GM23338 (cell line): ENCODE data around the gene LOXHD1. TPM values are rescaled to one million over a fixed set of nuclear protein-coding genes. Genes with fewer than 3 reads are reported as not detected.

Experiments used
- ATAC-seq: fragments of 200-7000 bp; cut with Tn5 transposase; 3 replicates; pipeline ENCODE4 v1.9.1; 2020
- DNase-seq: peaks from one replicate; pipeline ENCODE4 v3.0.0-alpha.2; 2015; ENCODE audit warnings: low spot score
- H2AFZ ChIP-seq: fragments of 200-600 bp; sonication (generic); 2 replicates; pipeline ENCODE4 v1.8.0; 2016; ENCODE audit warnings: antibody characterized with exemption, mild to moderate bottlenecking, moderate library complexity
- H3F3A ChIP-seq: fragments of 200-600 bp; sonication (generic); replicated peaks from 2 replicates; pipeline ENCODE4 v1.8.0; 2017; ENCODE audit warnings: antibody characterized with exemption, mixed run types, low read depth
- H3K27ac ChIP-seq: fragments of 200-600 bp; sonication (generic); 2 replicates; pipeline ENCODE4 v1.6.1; 2016; ENCODE audit warnings: low read depth
- H3K27me3 ChIP-seq: fragments of 200-600 bp; sonication (generic); 2 replicates; pipeline ENCODE4 v1.8.0; 2016; ENCODE audit warnings: mild to moderate bottlenecking, mixed run types, moderate library complexity; ENCODE audit not compliant: insufficient read depth
- H3K36me3 ChIP-seq: fragments of 200-600 bp; sonication (generic); 2 replicates; pipeline ENCODE4 v1.8.0; 2016; ENCODE audit warnings: mild to moderate bottlenecking; ENCODE audit not compliant: insufficient read depth
- H3K4me1 ChIP-seq: fragments of 200-600 bp; sonication (generic); 2 replicates; pipeline ENCODE4 v1.8.0; 2016; ENCODE audit warnings: mild to moderate bottlenecking, moderate library complexity; ENCODE audit not compliant: insufficient read depth
- H3K4me2 ChIP-seq: fragments of 200-600 bp; sonication (generic); 2 replicates; pipeline ENCODE4 v1.7.1; 2017; ENCODE audit warnings: mixed run types
- H3K4me3 ChIP-seq: fragments of 200-600 bp; sonication (generic); 2 replicates; pipeline ENCODE4 v1.6.1; 2016; ENCODE audit warnings: mixed run types
- H3K79me2 ChIP-seq: fragments of 200-600 bp; sonication (generic); replicated peaks from 2 replicates; pipeline ENCODE4 v1.8.0; 2017; ENCODE audit warnings: mild to moderate bottlenecking; ENCODE audit not compliant: insufficient read depth
- H3K9me2 ChIP-seq: fragments of 200-600 bp; sonication (generic); 2 replicates; pipeline ENCODE4 v1.8.0; 2017; ENCODE audit not compliant: insufficient read depth
- H4K20me1 ChIP-seq: fragments of 200-600 bp; sonication (generic); replicated peaks from 2 replicates; pipeline ENCODE4 v1.8.0; 2017; ENCODE audit warnings: mild to moderate bottlenecking; ENCODE audit not compliant: insufficient read depth
- H3K27ac Mint-ChIP-seq: 2 replicates; pipeline ENCODE4 v1.8.0; 2020; ENCODE audit warnings: inconsistent platforms, mild to moderate bottlenecking, moderate library complexity, mixed read lengths
- H3K27me3 Mint-ChIP-seq: 3 replicates; pipeline ENCODE4 v1.8.0; 2022; ENCODE audit warnings: low read depth, mild to moderate bottlenecking, moderate library complexity, mixed read lengths, inconsistent platforms; ENCODE audit not compliant: insufficient read depth, poor library complexity
- H3K36me3 Mint-ChIP-seq: 3 replicates; pipeline ENCODE4 v1.8.0; 2021; ENCODE audit warnings: low read depth, mild to moderate bottlenecking, inconsistent platforms, moderate library complexity, mixed read lengths
- H3K4me1 Mint-ChIP-seq: 3 replicates; pipeline ENCODE4 v1.8.0; 2020; ENCODE audit warnings: mild to moderate bottlenecking, inconsistent platforms, mixed read lengths
- H3K4me3 Mint-ChIP-seq: 3 replicates; pipeline ENCODE4 v1.8.0; 2021; ENCODE audit warnings: moderate library complexity, mild to moderate bottlenecking, inconsistent platforms, mixed read lengths
- H3K9me3 Mint-ChIP-seq: 3 replicates; pipeline ENCODE4 v1.8.0; 2020; ENCODE audit warnings: moderate library complexity, mild to moderate bottlenecking, inconsistent platforms, mixed read lengths
- EZH2 ChIP-seq: fragments of 200-600 bp; sonication (generic); IDR thresholded peaks from one replicate; pipeline ENCODE4 v1.8.0; 2017; ENCODE audit warnings: antibody characterized with exemption, mild to moderate bottlenecking, low read depth; ENCODE audit not compliant: unreplicated experiment
- EZH2phosphoT487 ChIP-seq: fragments of 200-600 bp; sonication (generic); IDR thresholded peaks from one replicate; pipeline ENCODE4 v1.8.1; 2018; ENCODE audit warnings: antibody characterized with exemption; ENCODE audit not compliant: unreplicated experiment
- POLR2AphosphoS5 ChIP-seq: IDR thresholded peaks from 2 replicates; pipeline ENCODE4 v1.6.1; 2016; ENCODE audit warnings: antibody characterized with exemption, low read depth
- STAT1 ChIP-seq: IDR thresholded peaks from one replicate; pipeline ENCODE4 v1.6.1; 2016; ENCODE audit warnings: antibody characterized with exemption; ENCODE audit not compliant: unreplicated experiment
- ZNF114 ChIP-seq: fragments of 250-450 bp; sonication (Bioruptor Pico); IDR thresholded peaks from 2 replicates; pipeline ENCODE4 v1.5.0; 2020; ENCODE audit warnings: mild to moderate bottlenecking, moderate library complexity
- ZNF331 ChIP-seq: fragments of 250-450 bp; sonication (Bioruptor Pico); IDR thresholded peaks from 2 replicates; pipeline ENCODE4 v1.5.0; 2020; ENCODE audit warnings: low read depth, mild to moderate bottlenecking, moderate library complexity
- polyA plus RNA-seq: library from polyadenylated mRNA; unstranded; fragments of >200 nt; fragmentation: Nextera tagmentation; extraction: Ambion mirVana; gene quantifications from 2 replicates; pipeline ENCODE4 v1.2.1, GENCODE V29; 2016
- total RNA-seq: library from RNA; depleted of rRNA; stranded (reverse); fragments of >200 nt; shearing (Covaris generic); gene quantifications from 2 replicates; pipeline ENCODE4 v1.2.3, GENCODE V29; 2014
- TF ChIP-seq, protein P1 (sequence below): fragments of 250-450 bp; sonication (Bioruptor Pico); IDR thresholded peaks from 2 replicates; pipeline ENCODE4 v1.5.0; 2020; ENCODE audit warnings: mild to moderate bottlenecking, moderate library complexity
- TF ChIP-seq, protein P2 (sequence below), 2 experiments: fragments of 200-600 bp in 1 of 2; sonication (generic) in 1 of 2; conservative IDR thresholded peaks; 2 replicates each; pipeline versions ENCODE4 v1.5.1 to v1.6.1; 2016 to 2017; ENCODE audit warnings: antibody characterized with exemption in 2 of 2, low read depth in 2 of 2, mild to moderate bottlenecking in 2 of 2, moderate library complexity in 1 of 2
- TF ChIP-seq, protein P3 (sequence below): IDR thresholded peaks from 2 replicates; pipeline ENCODE4 v1.6.1; 2016; ENCODE audit warnings: antibody characterized with exemption
- TF ChIP-seq, protein P4 (sequence below): IDR thresholded peaks from one replicate; pipeline ENCODE4 v1.6.1; 2018; ENCODE audit warnings: antibody characterized with exemption; ENCODE audit not compliant: unreplicated experiment

Gene LOXHD1
- total and polyA plus RNA-seq, 2 experiments from 2014 or later = 0.17 TPM; not detected in 1

DNA sequence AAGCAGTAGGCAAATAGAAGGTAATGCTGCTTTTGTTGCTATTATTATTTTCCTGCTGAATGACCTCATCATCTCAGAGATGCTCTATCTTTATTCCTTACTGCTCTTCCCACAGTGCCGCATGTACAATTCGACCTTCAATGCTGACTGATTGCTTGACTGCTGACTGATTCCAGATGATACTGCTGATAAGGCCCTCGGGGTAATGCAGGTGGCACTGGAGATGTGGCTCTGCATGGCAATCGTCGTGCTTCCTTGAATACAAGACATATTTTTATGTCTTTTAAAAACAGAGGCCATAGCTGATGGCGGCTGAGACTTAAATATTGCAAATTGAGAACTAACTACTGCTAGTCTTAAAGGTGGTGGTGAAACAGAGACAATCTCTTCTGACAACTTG lies 146.6 kb downstream of the LOXHD1 start:
- ATAC-seq (no peak), DNase-seq (no peak)
- H3K27me3 Mint-ChIP-seq = no peaks in the 10 kb centered on the region
- no peak overlapping the region for H3K4me3 Mint-ChIP-seq
- Histone ChIP-seq H3K4me1 (no peaks in the 10 kb centered on the region), H4K20me1 (no peaks in the 10 kb centered on the region), H3K4me2 (no peak overlapping the region), H3K9me2 (peaks cover 13% of the 10 kb centered on the region; the same call in 1 of the 2 replicates), H3K27ac (no peak overlapping the region), H3F3A (no peaks in the 10 kb centered on the region), H3K27me3 (no peaks in the 10 kb centered on the region), H3K36me3 (no peaks in the 10 kb centered on the region), H2AFZ (no peak overlapping the region), H3K79me2 (no peaks in the 10 kb centered on the region), H3K4me3 (no peak overlapping the region)
- no peaks in the 10 kb centered on the region for H3K4me1 Mint-ChIP-seq
- TF ChIP-seq, protein P1, sequence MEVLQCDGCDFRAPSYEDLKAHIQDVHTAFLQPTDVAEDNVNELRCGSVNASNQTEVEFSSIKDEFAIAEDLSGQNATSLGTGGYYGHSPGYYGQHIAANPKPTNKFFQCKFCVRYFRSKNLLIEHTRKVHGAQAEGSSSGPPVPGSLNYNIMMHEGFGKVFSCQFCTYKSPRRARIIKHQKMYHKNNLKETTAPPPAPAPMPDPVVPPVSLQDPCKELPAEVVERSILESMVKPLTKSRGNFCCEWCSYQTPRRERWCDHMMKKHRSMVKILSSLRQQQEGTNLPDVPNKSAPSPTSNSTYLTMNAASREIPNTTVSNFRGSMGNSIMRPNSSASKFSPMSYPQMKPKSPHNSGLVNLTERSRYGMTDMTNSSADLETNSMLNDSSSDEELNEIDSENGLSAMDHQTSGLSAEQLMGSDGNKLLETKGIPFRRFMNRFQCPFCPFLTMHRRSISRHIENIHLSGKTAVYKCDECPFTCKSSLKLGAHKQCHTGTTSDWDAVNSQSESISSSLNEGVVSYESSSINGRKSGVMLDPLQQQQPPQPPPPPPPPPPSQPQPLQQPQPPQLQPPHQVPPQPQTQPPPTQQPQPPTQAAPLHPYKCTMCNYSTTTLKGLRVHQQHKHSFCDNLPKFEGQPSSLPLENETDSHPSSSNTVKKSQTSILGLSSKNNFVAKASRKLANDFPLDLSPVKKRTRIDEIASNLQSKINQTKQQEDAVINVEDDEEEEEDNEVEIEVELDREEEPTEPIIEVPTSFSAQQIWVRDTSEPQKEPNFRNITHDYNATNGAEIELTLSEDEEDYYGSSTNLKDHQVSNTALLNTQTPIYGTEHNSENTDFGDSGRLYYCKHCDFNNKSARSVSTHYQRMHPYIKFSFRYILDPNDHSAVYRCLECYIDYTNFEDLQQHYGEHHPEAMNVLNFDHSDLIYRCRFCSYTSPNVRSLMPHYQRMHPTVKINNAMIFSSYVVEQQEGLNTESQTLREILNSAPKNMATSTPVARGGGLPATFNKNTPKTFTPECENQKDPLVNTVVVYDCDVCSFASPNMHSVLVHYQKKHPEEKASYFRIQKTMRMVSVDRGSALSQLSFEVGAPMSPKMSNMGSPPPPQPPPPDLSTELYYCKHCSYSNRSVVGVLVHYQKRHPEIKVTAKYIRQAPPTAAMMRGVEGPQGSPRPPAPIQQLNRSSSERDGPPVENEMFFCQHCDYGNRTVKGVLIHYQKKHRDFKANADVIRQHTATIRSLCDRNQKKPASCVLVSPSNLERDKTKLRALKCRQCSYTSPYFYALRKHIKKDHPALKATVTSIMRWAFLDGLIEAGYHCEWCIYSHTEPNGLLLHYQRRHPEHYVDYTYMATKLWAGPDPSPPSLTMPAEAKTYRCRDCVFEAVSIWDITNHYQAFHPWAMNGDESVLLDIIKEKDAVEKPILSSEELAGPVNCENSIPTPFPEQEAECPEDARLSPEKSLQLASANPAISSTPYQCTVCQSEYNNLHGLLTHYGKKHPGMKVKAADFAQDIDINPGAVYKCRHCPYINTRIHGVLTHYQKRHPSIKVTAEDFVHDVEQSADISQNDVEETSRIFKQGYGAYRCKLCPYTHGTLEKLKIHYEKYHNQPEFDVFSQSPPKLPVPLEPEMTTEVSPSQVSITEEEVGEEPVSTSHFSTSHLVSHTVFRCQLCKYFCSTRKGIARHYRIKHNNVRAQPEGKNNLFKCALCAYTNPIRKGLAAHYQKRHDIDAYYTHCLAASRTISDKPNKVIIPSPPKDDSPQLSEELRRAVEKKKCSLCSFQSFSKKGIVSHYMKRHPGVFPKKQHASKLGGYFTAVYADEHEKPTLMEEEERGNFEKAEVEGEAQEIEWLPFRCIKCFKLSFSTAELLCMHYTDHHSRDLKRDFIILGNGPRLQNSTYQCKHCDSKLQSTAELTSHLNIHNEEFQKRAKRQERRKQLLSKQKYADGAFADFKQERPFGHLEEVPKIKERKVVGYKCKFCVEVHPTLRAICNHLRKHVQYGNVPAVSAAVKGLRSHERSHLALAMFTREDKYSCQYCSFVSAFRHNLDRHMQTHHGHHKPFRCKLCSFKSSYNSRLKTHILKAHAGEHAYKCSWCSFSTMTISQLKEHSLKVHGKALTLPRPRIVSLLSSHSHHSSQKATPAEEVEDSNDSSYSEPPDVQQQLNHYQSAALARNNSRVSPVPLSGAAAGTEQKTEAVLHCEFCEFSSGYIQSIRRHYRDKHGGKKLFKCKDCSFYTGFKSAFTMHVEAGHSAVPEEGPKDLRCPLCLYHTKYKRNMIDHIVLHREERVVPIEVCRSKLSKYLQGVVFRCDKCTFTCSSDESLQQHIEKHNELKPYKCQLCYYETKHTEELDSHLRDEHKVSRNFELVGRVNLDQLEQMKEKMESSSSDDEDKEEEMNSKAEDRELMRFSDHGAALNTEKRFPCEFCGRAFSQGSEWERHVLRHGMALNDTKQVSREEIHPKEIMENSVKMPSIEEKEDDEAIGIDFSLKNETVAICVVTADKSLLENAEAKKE = no peak
- TF ChIP-seq, protein P2, sequence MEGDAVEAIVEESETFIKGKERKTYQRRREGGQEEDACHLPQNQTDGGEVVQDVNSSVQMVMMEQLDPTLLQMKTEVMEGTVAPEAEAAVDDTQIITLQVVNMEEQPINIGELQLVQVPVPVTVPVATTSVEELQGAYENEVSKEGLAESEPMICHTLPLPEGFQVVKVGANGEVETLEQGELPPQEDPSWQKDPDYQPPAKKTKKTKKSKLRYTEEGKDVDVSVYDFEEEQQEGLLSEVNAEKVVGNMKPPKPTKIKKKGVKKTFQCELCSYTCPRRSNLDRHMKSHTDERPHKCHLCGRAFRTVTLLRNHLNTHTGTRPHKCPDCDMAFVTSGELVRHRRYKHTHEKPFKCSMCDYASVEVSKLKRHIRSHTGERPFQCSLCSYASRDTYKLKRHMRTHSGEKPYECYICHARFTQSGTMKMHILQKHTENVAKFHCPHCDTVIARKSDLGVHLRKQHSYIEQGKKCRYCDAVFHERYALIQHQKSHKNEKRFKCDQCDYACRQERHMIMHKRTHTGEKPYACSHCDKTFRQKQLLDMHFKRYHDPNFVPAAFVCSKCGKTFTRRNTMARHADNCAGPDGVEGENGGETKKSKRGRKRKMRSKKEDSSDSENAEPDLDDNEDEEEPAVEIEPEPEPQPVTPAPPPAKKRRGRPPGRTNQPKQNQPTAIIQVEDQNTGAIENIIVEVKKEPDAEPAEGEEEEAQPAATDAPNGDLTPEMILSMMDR (conservative IDR thresholded peaks at IDR 0.05; ENCODE audit: low read depth in 2 of 2) = no peak
- TF ChIP-seq STAT1 (no peak), EZH2phosphoT487 (no peak), EZH2 (no peak), ZNF331 (no peak), ZNF114 (CRISPR knock-in tag) (no peak), POLR2AphosphoS5 (no peak)
- TF ChIP-seq, protein P3, sequence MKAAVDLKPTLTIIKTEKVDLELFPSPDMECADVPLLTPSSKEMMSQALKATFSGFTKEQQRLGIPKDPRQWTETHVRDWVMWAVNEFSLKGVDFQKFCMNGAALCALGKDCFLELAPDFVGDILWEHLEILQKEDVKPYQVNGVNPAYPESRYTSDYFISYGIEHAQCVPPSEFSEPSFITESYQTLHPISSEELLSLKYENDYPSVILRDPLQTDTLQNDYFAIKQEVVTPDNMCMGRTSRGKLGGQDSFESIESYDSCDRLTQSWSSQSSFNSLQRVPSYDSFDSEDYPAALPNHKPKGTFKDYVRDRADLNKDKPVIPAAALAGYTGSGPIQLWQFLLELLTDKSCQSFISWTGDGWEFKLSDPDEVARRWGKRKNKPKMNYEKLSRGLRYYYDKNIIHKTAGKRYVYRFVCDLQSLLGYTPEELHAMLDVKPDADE = no peak
- TF ChIP-seq, protein P4, sequence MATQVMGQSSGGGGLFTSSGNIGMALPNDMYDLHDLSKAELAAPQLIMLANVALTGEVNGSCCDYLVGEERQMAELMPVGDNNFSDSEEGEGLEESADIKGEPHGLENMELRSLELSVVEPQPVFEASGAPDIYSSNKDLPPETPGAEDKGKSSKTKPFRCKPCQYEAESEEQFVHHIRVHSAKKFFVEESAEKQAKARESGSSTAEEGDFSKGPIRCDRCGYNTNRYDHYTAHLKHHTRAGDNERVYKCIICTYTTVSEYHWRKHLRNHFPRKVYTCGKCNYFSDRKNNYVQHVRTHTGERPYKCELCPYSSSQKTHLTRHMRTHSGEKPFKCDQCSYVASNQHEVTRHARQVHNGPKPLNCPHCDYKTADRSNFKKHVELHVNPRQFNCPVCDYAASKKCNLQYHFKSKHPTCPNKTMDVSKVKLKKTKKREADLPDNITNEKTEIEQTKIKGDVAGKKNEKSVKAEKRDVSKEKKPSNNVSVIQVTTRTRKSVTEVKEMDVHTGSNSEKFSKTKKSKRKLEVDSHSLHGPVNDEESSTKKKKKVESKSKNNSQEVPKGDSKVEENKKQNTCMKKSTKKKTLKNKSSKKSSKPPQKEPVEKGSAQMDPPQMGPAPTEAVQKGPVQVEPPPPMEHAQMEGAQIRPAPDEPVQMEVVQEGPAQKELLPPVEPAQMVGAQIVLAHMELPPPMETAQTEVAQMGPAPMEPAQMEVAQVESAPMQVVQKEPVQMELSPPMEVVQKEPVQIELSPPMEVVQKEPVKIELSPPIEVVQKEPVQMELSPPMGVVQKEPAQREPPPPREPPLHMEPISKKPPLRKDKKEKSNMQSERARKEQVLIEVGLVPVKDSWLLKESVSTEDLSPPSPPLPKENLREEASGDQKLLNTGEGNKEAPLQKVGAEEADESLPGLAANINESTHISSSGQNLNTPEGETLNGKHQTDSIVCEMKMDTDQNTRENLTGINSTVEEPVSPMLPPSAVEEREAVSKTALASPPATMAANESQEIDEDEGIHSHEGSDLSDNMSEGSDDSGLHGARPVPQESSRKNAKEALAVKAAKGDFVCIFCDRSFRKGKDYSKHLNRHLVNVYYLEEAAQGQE = no peak
- no peak overlapping the region for H3K27ac Mint-ChIP-seq
- H3K36me3 Mint-ChIP-seq = no peaks in the 10 kb centered on the region
- H3K9me3 Mint-ChIP-seq = no peaks in the 10 kb centered on the region
